GM19372 (cell line): Measurements from ENCODE around the gene CCL17.

ENCODE experiments used
- ATAC-seq: cut with Tn5 transposase; IDR thresholded peaks from one replicate; pipeline ENCODE4 v1.9.1; 2021; ENCODE audit warnings: mild to moderate bottlenecking, low read depth, moderate library complexity; ENCODE audit not compliant: unreplicated experiment

Gene CCL17

DNA sequence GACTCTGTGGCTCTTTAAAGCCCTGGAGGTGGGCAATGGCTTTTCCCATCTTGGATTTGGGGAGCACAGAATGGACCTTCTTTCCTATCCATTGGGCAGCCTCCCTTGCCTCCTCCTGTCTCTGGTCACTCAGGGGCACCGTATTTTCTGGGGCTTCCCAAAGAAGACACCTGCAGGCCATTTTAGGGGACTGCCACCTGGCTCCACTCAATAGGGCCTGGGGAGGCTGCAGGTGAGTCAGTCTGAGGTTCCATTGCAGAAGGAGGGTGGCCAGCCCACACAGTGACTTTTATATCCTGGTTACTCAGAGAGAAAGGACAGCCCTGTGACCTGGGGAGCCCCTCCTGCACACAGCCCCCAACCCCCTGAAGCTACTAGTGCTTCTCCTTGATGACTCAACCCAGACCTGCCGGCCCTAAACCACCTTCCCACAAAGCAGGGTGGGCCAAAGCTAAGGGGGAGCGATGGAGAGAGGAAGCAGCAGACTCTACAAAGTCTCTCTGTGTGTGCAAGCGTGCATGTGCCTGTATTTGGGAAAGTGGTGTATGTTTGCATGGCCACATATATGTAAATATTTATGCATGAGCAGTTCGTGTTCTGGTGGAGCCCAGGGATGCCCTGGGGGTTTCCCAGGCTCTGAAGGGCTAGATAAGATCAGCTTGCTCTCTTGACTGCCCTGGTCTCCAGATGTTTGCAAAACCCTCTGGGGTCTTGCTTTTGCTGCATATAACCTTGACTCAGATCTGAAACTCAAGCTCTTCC lies 27.3 kb upstream of the CCL17 start:
- ATAC-seq = peak; percentile 60

DNA sequence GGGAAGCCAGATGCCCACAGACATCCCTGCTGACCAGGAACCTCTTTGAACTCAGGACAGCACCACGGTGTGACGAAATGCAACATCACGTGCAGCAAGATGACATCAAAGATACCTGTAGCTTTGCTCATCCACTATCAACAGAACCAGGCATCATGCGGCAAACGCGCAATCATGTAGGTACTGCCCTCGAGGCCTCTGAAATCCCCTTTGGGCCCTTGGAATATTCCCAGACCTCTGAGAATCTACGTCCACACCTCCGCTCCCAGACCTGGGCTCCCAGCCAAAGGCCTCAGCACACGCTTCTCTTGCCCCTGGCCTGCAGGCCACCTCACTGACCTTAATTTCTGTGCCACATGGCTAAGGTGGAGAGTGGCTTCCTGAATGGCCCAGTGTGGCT lies 25.0 kb upstream of the CCL17 start:
- ATAC-seq = no peak

DNA sequence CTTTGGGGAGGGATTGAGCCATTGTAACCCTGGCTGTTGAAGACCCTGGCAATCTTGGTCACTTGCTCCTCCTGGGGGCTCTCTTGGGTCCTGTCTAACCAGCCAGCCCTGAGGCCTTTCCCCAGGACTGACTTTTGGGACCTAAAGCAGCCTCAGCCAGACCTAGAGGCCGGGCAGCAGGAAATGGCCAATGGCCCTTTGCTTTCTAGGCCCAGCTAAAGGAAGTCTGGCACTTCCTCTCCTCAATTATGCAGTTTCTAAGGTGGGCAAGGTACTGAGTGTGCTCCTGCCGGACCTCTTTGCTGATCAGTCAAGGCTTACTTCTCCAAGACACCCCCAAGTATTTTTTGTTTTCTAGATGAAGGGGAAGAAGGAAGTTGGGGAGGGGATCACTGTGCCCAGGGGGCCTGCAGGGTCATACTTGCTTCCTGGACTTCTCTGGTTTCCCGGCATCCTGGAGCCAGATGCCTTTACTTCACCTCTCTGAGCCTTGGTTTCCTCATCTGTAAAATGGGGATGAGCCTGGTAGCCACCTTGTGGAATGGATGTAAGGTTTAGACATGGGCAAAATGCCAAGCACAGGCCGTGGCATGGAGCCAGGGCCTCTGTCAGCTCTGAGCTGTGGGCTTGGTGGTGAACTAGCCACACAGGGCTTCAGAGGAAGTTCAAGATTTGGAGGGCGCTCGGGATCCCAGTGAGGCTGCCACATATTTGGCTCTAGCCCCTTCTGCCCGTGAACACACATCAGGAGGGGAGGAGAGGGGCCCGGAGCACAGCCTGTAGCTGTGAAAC lies 23.7 kb upstream of the CCL17 start:
- no peak for ATAC-seq

DNA sequence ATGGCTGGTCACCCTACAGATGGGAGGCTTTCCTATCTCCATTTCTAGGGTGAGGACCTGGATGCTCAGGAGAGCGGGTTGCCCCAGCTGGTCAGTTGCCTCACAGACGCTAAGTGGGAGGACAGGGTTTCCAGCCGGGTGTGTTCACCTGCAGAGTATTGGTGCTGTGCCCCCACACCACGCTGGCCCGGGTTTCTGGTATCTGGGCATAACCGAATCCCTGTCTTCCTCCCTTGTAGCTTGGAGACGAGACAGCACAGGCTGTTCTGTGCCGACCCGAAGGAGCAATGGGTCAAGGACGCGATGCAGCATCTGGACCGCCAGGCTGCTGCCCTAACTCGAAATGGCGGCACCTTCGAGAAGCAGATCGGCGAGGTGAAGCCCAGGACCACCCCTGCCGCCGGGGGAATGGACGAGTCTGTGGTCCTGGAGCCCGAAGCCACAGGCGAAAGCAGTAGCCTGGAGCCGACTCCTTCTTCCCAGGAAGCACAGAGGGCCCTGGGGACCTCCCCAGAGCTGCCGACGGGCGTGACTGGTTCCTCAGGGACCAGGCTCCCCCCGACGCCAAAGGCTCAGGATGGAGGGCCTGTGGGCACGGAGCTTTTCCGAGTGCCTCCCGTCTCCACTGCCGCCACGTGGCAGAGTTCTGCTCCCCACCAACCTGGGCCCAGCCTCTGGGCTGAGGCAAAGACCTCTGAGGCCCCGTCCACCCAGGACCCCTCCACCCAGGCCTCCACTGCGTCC lies 22.6 kb upstream of the CCL17 start:
- no peak for ATAC-seq

DNA sequence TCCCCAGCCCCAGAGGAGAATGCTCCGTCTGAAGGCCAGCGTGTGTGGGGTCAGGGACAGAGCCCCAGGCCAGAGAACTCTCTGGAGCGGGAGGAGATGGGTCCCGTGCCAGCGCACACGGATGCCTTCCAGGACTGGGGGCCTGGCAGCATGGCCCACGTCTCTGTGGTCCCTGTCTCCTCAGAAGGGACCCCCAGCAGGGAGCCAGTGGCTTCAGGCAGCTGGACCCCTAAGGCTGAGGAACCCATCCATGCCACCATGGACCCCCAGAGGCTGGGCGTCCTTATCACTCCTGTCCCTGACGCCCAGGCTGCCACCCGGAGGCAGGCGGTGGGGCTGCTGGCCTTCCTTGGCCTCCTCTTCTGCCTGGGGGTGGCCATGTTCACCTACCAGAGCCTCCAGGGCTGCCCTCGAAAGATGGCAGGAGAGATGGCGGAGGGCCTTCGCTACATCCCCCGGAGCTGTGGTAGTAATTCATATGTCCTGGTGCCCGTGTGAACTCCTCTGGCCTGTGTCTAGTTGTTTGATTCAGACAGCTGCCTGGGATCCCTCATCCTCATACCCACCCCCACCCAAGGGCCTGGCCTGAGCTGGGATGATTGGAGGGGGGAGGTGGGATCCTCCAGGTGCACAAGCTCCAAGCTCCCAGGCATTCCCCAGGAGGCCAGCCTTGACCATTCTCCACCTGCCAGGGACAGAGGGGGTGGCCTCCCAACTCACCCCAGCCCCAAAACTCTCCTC lies 21.9 kb upstream of the CCL17 start:
- no peak for ATAC-seq

DNA sequence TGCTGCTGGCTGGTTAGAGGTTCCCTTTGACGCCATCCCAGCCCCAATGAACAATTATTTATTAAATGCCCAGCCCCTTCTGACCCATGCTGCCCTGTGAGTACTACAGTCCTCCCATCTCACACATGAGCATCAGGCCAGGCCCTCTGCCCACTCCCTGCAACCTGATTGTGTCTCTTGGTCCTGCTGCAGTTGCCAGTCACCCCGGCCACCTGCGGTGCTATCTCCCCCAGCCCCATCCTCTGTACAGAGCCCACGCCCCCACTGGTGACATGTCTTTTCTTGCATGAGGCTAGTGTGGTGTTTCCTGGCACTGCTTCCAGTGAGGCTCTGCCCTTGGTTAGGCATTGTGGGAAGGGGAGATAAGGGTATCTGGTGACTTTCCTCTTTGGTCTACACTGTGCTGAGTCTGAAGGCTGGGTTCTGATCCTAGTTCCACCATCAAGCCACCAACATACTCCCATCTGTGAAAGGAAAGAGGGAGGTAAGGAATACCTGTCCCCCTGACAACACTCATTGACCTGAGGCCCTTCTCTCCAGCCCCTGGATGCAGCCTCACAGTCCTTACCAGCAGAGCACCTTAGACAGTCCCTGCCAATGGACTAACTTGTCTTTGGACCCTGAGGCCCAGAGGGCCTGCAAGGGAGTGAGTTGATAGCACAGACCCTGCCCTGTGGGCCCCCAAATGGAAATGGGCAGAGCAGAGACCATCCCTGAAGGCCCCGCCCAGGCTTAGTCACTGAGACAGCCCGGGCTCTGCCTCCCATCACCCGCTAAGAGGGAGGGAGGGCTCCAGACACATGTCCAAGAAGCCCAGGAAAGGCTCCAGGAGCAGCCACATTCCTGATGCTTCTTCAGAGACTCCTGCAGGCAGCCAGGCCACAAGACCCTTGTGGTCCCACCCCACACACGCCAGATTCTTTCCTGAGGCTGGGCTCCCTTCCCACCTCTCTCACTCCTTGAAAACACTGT lies 21.0 kb upstream of the CCL17 start:
- ATAC-seq = no peak

DNA sequence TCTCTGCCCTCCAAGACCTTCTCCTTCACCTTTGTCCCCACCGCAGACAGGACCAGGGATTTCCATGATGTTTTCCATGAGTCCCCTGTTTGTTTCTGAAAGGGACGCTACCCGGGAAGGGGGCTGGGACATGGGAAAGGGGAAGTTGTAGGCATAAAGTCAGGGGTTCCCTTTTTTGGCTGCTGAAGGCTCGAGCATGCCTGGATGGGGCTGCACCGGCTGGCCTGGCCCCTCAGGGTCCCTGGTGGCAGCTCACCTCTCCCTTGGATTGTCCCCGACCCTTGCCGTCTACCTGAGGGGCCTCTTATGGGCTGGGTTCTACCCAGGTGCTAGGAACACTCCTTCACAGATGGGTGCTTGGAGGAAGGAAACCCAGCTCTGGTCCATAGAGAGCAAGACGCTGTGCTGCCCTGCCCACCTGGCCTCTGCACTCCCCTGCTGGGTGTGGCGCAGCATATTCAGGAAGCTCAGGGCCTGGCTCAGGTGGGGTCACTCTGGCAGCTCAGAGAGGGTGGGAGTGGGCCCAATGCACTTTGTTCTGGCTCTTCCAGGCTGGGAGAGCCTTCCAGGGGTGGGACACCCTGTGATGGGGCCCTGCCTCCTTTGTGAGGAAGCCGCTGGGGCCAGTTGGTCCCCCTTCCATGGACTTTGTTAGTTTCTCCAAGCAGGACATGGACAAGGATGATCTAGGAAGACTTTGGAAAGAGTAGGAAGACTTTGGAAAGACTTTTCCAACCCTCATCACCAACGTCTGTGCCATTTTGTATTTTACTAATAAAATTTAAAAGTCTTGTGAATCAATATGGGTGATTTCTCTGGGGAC lies 20.1 kb upstream of the CCL17 start:
- ATAC-seq = no peak

DNA sequence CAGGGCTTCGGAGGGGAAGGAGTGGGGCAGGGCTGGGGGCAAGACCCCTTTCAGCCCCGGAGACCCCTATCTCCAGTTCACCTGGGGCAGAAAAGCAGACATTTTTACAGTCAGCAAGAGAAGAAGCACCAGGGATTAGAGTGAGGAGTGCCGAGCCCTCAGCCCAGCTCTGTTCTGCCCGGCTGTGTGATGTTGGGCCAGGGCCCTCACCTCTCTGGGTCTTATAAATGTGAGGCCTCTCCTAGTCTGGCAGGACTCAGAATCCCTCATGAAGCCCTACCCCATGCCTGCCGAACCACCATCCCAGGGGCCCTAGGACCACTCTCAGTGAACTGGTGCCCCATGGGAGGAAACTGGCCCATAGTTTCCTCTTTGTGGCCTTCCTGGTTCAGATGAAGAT lies 19.5 kb upstream of the CCL17 start:
- no peak for ATAC-seq

DNA sequence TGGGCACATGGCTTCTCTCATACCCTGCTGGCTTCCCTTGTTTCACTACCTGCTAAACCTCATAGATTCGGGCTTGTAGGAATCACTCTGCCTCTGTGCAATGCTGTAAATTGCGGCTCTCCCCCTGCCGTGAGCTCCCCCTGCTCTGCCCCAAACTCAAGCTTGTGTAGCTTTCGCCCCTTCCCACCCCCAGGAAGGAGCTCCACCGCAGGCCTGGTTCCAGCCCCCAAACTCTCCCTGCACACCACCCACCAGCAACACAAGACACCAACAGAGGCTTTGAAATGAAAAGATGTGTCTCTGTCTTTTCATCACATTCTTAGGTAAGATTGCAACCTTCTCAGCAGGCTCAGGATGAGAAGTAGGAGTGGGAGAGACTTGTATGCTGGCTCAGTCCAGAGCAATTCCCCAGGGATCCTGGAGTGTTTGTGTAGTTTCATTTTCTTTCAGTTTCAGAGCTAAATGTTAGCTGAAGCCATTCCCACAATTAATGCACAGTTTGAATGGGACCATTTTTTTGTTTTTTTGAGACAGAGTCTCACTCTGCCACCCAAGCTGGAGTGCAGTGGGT lies 18.1 kb upstream of the CCL17 start:
- ATAC-seq = no peak

DNA sequence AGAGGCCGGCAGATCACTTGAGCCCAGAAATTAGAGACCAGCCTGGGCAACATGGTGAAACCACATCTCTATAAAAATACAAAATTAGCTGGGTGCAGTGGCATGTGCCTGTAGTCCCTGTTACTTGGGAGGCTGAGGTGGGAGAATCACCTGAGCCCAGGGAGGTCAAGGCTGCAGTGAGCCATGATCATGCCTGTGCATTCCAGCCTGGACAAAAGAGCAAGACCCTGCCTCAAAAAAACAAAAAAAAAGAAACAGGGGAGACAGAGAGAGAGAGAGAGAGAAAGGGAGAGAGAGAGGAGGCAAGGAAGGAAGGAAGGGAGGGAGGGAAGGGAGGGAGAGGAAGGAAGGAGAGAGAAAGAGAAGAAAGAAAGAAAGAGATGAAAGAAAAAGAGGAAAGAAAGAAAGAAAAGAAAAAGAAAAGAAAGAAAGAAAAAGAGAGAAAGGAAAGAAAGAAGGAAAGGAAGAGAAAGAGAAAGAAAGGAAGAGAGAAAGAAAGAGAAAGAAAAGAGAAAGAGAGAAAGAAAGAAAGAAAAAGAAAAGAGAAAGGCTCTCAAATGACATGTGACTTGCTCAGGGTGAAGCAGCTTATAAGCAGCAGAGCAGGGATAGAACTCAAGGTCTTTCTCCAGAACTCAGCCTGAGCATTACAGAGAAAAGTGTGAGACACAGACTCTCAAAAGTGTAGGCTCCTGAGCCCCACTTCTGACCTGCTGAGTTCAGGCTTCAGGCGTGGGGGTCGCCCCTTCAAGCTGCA lies 16.8 kb upstream of the CCL17 start:
- ATAC-seq = no peak

DNA sequence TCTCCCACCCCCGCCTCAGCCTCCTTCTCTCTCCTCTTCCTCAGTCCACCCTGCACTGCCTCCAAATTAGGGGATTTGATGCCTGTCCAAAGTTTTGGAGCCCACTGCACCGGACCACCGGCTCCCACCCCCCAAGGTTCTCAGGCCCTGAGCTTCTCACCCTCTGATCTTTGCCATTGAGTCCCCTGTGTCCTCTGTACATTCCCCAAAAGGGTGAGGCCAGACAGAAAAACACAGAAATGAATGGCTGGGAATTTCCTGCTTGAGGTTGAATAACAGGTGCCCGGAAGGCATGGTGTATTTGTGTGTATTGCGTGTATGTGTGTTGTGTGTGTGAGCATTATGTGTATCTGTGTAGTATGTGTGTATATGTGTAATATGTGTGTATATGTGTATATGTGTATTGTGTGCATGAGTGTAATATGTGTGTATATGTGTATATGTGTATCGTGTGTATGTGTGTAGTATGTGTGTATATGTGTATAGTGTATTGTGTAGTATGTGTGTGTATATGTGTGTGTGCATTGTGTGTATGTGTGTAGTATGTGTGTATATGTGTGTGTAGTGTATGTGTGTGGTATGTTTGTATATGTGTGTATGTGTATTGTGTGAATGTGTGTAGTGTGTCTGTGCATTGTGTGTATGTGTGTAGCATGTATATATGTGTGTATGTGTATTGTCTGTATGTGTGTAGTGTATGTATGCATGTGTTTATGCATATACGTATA lies 16.0 kb upstream of the CCL17 start:
- no peak for ATAC-seq

DNA sequence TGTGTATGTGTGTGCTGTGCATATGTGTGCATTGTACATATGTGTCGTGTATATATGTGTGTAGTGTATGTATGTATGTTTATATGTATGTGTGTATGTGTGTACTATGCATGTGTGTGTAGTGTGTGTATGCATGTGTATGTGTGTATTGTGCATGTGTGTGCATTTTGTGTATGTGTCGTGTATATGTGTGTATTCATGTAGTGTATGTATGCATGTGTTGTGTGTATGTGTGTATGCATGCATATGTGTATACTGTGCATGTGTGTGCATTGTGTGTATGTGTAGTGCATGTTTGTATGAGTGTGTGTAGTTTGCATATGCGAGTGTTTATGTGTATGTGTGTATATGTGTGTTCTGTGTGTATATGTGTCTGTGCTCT lies 15.5 kb upstream of the CCL17 start:
- no peak for ATAC-seq

DNA sequence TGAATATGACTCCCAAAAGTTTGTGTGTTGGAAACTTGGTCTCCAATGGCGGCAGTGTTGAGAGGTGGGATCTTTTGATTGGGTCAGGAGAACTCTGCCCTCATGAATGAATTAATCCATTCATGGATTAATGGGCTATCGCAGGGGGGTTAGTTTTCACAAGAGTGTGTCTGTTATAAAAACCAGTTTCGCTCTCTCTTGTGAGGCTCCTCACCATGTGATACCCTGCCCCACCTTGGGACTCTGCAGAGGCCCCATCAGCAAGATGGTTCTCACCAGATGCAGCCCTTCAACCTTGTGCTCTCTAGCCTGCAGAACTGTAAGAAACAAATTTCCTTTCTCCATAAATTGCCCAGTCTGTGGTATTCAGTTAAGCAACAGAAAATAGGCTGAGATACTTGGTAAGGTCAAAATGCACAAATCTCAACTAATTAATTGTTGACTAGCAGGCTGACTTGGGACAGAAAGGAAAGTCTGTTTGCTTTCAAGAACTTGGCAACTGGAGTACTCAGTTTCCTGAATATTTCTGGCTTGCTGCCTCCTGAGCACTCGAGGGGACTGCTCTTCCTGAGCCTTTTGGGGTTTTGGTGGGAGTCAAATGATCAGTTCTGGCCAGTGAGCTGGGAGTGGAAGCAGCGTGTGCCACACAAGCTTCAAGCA lies 13.8 kb upstream of the CCL17 start:
- ATAC-seq = no peak

DNA sequence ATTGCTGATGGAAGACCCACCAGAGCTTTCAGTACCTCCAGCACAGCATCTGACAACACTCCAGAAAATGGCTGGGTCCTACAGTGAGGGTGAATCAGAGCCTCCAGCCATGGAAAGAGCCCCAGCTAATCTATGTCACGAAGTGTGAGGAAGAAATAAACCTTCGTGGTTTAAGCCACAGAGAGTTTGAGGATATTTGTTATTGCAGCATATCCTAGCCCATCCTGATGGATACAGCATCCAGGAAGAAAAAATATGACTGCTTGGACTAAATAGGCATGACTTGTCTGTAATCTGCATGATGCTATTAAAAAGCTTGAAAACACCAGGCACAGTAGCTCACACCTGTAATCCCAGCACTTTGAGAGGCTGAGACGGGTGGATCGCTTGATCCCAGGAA lies 13.3 kb upstream of the CCL17 start:
- ATAC-seq = no peak

DNA sequence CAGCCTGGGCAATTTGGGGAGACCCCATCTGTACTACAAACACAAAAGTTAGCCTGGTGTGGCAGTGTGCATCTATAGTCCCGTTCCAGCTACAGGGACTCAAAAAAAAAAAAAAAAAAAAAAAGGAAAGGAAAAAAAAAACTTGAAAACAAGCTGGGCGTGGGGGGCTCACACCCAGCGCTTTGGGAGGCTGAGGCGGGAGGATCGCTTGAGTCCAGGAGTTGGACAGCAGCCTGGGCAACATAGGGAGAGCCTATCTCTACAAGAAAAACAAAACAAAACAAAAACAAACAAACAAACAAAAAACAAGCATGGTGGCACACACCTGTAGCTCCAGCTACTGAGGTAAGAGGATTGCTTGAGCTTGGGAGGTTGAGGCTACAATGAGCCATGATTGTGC lies 12.9 kb upstream of the CCL17 start:
- ATAC-seq = no peak

DNA sequence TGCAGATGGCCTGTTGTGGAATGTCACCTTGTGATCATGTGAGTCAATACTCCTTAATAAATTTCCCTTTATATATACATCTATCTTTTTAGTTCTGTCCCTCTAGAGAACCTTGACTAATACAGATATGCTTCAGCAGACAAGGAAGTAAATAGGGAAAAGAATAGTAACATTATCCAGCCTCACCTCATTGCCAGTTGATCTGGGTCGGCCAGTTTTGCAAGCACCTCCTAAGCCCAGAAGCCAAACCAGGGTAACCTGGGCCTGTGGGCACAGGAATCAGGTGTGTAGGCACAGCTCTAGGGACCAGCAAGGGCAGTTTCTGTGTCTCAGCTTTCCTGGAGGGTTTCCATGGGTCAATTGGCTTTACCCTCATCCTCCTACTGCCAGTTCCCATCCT lies 11.9 kb upstream of the CCL17 start:
- ATAC-seq = no peak

DNA sequence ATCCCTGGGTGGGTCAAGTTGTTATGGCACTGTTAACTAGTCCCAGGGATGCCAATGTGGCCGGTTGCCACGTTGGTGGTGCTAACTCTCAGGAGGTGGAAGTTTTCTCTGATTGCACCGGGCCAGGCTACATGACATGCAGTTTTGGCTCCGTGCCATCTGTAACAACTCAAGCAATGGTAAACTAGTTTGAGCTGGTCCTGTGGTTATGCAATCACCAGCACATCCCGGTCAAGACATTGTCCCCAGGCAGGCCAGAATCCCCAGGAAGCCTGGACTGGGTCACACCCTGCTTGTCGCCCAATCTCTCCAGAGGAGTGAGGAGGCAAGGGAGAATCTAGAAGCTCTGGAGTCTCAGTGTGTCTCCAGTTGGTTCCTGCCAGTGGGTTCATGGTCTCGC lies 10.1 kb upstream of the CCL17 start:
- ATAC-seq = no peak
